ENCODE results near the gene PTPRU. TPM values are rescaled to one million over a fixed set of nuclear protein-coding genes. Genes with fewer than 3 reads are reported as not detected.

Gene PTPRU
- total RNA-seq, 1 experiment from 2014 or later, result 45.5 TPM

DNA sequence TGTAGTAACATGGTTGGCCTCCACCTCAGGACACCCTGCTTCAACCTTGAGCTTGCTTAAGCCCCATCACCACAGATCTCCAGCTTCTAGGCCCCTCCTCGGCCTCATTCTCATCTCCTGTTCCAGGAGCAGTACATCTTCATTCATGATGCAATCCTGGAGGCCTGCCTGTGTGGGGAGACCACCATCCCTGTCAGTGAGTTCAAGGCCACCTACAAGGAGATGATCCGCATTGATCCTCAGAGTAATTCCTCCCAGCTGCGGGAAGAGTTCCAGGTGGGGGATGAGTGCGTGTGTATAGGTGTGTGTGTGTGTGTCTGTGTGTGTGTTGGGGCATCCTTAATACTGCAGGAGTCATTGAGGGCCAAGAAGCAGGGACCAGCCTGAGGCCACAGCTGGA, 79.6 kb downstream of the PTPRU start:
- peaks cover 0 to 4% of the 10 kb centered on the region in 2 experiments; a peak in 2 of 4 replicates for H3K4me1 Mint-ChIP-seq
- H3K27me3 ChIP-seq (ENCODE audit: insufficient read depth, low read length), result no peaks in the 10 kb centered on the region
- no peak overlapping the region for H3K4ac ChIP-seq (ENCODE audit: low read depth, low read length)
- H2BK20ac ChIP-seq (ENCODE audit: low read depth, low read length, poor library complexity, severe bottlenecking), result no peak overlapping the region
- H3K4me3 Mint-ChIP-seq, result no peak overlapping the region
- no peak overlapping the region for H2BK12ac ChIP-seq (ENCODE audit: insufficient read length, low read depth, low read length)
- H4K8ac ChIP-seq (replicated peaks; ENCODE audit: insufficient read length, low read depth, low read length), result no peak overlapping the region
- no peaks in the 10 kb centered on the region for H3K23me2 ChIP-seq (ENCODE audit: insufficient read length, low read depth, low read length, poor library complexity, severe bottlenecking)
- H2BK120ac ChIP-seq (ENCODE audit: low read depth, low read length, poor library complexity, severe bottlenecking), result no peak overlapping the region
- H3K27me3 Mint-ChIP-seq (ENCODE audit: low read depth), result no peaks in the 10 kb centered on the region
- H2AFZ ChIP-seq (ENCODE audit: low read length), result no peak overlapping the region
- H3K14ac ChIP-seq (ENCODE audit: insufficient read depth, low read length), result no peak overlapping the region
- H3T11ph ChIP-seq (ENCODE audit: low read length), result no peak overlapping the region
- H3K23ac ChIP-seq (ENCODE audit: insufficient read length, low read depth, low read length), result no peak overlapping the region
- H3K9me3 Mint-ChIP-seq, result no peaks in the 10 kb centered on the region
- TF ChIP-seq, protein P1, sequence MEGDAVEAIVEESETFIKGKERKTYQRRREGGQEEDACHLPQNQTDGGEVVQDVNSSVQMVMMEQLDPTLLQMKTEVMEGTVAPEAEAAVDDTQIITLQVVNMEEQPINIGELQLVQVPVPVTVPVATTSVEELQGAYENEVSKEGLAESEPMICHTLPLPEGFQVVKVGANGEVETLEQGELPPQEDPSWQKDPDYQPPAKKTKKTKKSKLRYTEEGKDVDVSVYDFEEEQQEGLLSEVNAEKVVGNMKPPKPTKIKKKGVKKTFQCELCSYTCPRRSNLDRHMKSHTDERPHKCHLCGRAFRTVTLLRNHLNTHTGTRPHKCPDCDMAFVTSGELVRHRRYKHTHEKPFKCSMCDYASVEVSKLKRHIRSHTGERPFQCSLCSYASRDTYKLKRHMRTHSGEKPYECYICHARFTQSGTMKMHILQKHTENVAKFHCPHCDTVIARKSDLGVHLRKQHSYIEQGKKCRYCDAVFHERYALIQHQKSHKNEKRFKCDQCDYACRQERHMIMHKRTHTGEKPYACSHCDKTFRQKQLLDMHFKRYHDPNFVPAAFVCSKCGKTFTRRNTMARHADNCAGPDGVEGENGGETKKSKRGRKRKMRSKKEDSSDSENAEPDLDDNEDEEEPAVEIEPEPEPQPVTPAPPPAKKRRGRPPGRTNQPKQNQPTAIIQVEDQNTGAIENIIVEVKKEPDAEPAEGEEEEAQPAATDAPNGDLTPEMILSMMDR (conservative IDR thresholded peaks at IDR 0.05), result no peak
- no peak overlapping the region for H4K5ac ChIP-seq (ENCODE audit: insufficient read length, low read depth, low read length)
- H3K4me2 ChIP-seq (ENCODE audit: insufficient read depth, insufficient read length, low read length), result no peak overlapping the region
- H3K27ac ChIP-seq (ENCODE audit: insufficient read length, low read depth, low read length), result no peak overlapping the region
- H3K56ac ChIP-seq (ENCODE audit: insufficient read length, low read depth, low read length), result no peak overlapping the region
- H3K9ac ChIP-seq (ENCODE audit: extremely low read depth, insufficient read length, low read length), result no peak overlapping the region
- H3K27ac Mint-ChIP-seq, result no peak overlapping the region
- no peaks in the 10 kb centered on the region for H3K79me2 ChIP-seq (ENCODE audit: insufficient read depth, low read length)
- no peak overlapping the region for H2BK15ac ChIP-seq (ENCODE audit: low read depth, low read length)
- no peaks in the 10 kb centered on the region for H3K4me1 ChIP-seq (ENCODE audit: insufficient read depth, low read length)
- H2AK5ac ChIP-seq (ENCODE audit: insufficient read length, low read length), result no peak overlapping the region
- no peaks in the 10 kb centered on the region for H3K79me1 ChIP-seq (ENCODE audit: insufficient read depth, low read depth, low read length, poor library complexity, severe bottlenecking)
- no peak overlapping the region for H3K18ac ChIP-seq (ENCODE audit: insufficient read length, low read depth, low read length)
- no peaks in the 10 kb centered on the region for H4K20me1 ChIP-seq (ENCODE audit: control insufficient read depth, insufficient read depth, insufficient read length)
- no peak overlapping the region for H4K91ac ChIP-seq (ENCODE audit: insufficient read length, low read depth, low read length)
- no peak overlapping the region for H2BK5ac ChIP-seq (ENCODE audit: insufficient read length, low read length)
- H3K9me3 ChIP-seq (ENCODE audit: control insufficient read depth, low read depth, low read length), result no peaks in the 10 kb centered on the region
- DNase-seq, result no peak
- peaks cover 2 to 48% (median 47%) of the 10 kb centered on the region in 3 experiments; a peak in 5 of 7 replicates for H3K36me3 Mint-ChIP-seq (ENCODE audit: insufficient read depth in 1 of 3, low read depth in 3 of 3)
- WGBS (ENCODE audit: extremely low coverage, insufficient read length, low lambda C conversion rate), result no CpG with 5 or more reads among the region's 4 CpGs

Data from H9 (cell line).